Neural cell (in vitro differentiated cells): Measurements from ENCODE around the gene HBA2. TPM values are rescaled to one million over a fixed set of nuclear protein-coding genes. Genes with fewer than 3 reads are reported as not detected.
A peak's percentile ranks its signal among the peaks of the same experiment; 100 is the strongest.

Source experiments
- H2AFZ ChIP-seq: fragments of 200-600, 300-800 bp; sonication (generic), shearing (Covaris generic); 2 replicates; pipeline ENCODE4 v1.6.0; 2014; ENCODE audit warnings: low read depth, mild to moderate bottlenecking, antibody characterized with exemption, low read length, moderate library complexity
- H3F3A ChIP-seq: fragments of 200-600 bp; shearing (Covaris generic); 2 replicates; pipeline ENCODE4 v1.6.1; 2016; ENCODE audit warnings: mild to moderate bottlenecking, moderate library complexity, mixed read lengths, antibody characterized with exemption, low read length; ENCODE audit not compliant: insufficient read depth, poor library complexity, severe bottlenecking
- H3K27ac ChIP-seq: fragments of 200-600, 300-800 bp; sonication (generic), shearing (Covaris generic); 2 replicates; pipeline ENCODE4 v1.5.1; 2014; ENCODE audit warnings: mild to moderate bottlenecking, low read length, moderate library complexity
- H3K27me3 ChIP-seq: fragments of 300-800, 200-600 bp; sonication (generic), shearing (Covaris generic); 2 replicates; pipeline ENCODE4 v1.6.0; 2014; ENCODE audit warnings: mild to moderate bottlenecking, low read depth, low read length, moderate library complexity; ENCODE audit not compliant: insufficient read depth
- H3K36me3 ChIP-seq: fragments of 300-800, 200-600 bp; sonication (generic), shearing (Covaris generic); 2 replicates; pipeline ENCODE4 v1.5.1; 2014; ENCODE audit warnings: mild to moderate bottlenecking, antibody characterized with exemption, low read length, moderate library complexity; ENCODE audit not compliant: insufficient read depth
- H3K4me2 ChIP-seq: fragments of 300-800, 200-600 bp; sonication (generic), shearing (Covaris generic); 2 replicates; pipeline ENCODE4 v1.6.0; 2014; ENCODE audit warnings: mild to moderate bottlenecking, low read length
- H3K4me3 ChIP-seq: fragments of 300-800, 200-600 bp; sonication (generic), shearing (Covaris generic); 2 replicates; pipeline ENCODE4 v1.5.1; 2014; ENCODE audit warnings: mild to moderate bottlenecking, low read length, moderate library complexity
- H3K79me2 ChIP-seq: fragments of 200-600 bp; shearing (Covaris generic); replicated peaks from 2 replicates; pipeline ENCODE4 v1.6.0; 2014; ENCODE audit warnings: mild to moderate bottlenecking, low read length, moderate library complexity; ENCODE audit not compliant: insufficient read depth
- H3K9ac ChIP-seq: fragments of 300-800, 200-600 bp; sonication (generic), shearing (Covaris generic); 2 replicates; pipeline ENCODE4 v1.6.1; 2016; ENCODE audit warnings: mild to moderate bottlenecking, low read length, mixed read lengths
- H3K9me2 ChIP-seq: fragments of 200-600 bp; shearing (Covaris generic); 2 replicates; pipeline ENCODE4 v1.6.1; 2016; ENCODE audit warnings: mild to moderate bottlenecking, low read length, mixed read lengths; ENCODE audit not compliant: insufficient read depth
- H3K9me3 ChIP-seq: fragments of 200-600, 300-800 bp; sonication (generic), shearing (Covaris generic); 2 replicates; pipeline ENCODE4 v1.6.1; 2016; ENCODE audit warnings: mild to moderate bottlenecking, mixed run types, low read length, moderate library complexity, mixed read lengths
- H4K20me1 ChIP-seq: fragments of 200-600 bp; shearing (Covaris generic); 2 replicates; pipeline ENCODE4 v1.6.1; 2016; ENCODE audit warnings: mild to moderate bottlenecking, mixed run types; ENCODE audit not compliant: insufficient read depth
- EP300 ChIP-seq: fragments of 450-650 bp; conservative IDR thresholded peaks from 2 replicates; pipeline ENCODE4 v1.6.1; 2014; ENCODE audit warnings: antibody characterized with exemption, mild to moderate bottlenecking, moderate library complexity; ENCODE audit not compliant: poor library complexity, severe bottlenecking
- EZH2 ChIP-seq: fragments of 200-600, 300-800 bp; shearing (Covaris generic), sonication (generic); IDR thresholded peaks from 2 replicates; pipeline ENCODE4 v1.6.1; 2014; ENCODE audit warnings: antibody characterized with exemption, low read length, borderline replicate concordance, mild to moderate bottlenecking; ENCODE audit not compliant: insufficient read depth, poor library complexity, severe bottlenecking
- MXI1 ChIP-seq: fragments of 450-650 bp; conservative IDR thresholded peaks from 2 replicates; pipeline ENCODE4 v1.6.1; 2014; ENCODE audit warnings: antibody characterized with exemption, mild to moderate bottlenecking; ENCODE audit not compliant: poor library complexity, severe bottlenecking
- POLR2AphosphoS5 ChIP-seq: IDR thresholded peaks from 2 replicates; pipeline ENCODE4 v1.6.1; 2012
- RAD21 ChIP-seq: fragments of 450-650 bp; conservative IDR thresholded peaks from 2 replicates; pipeline ENCODE4 v1.6.1; 2014; ENCODE audit warnings: antibody characterized with exemption, mild to moderate bottlenecking, moderate library complexity
- REST ChIP-seq: IDR thresholded peaks from 2 replicates; pipeline ENCODE4 v1.6.1; 2012; ENCODE audit warnings: borderline replicate concordance
- SMC3 ChIP-seq: fragments of 450-650 bp; conservative IDR thresholded peaks from 2 replicates; pipeline ENCODE4 v1.6.1; 2014; ENCODE audit warnings: antibody characterized with exemption, mild to moderate bottlenecking, moderate library complexity; ENCODE audit not compliant: poor library complexity
- TAF1 ChIP-seq: IDR thresholded peaks from 2 replicates; pipeline ENCODE4 v1.6.1; 2012; ENCODE audit warnings: low read depth
- polyA plus RNA-seq: library from polyadenylated mRNA; depleted of rRNA; stranded (reverse); fragments of >200 nt; gene quantifications from 2 replicates; pipeline ENCODE4 v1.2.3, GENCODE V29; 2014
- TF ChIP-seq, protein P1 (sequence below): fragments of 450-650 bp; IDR thresholded peaks from 2 replicates; pipeline ENCODE4 v1.5.1; 2014; ENCODE audit warnings: antibody characterized with exemption, mild to moderate bottlenecking, moderate library complexity; ENCODE audit not compliant: poor library complexity, severe bottlenecking

The HBA2 gene
- polyA plus RNA-seq, 1 donor from 2014 or later = not detected

DNA sequence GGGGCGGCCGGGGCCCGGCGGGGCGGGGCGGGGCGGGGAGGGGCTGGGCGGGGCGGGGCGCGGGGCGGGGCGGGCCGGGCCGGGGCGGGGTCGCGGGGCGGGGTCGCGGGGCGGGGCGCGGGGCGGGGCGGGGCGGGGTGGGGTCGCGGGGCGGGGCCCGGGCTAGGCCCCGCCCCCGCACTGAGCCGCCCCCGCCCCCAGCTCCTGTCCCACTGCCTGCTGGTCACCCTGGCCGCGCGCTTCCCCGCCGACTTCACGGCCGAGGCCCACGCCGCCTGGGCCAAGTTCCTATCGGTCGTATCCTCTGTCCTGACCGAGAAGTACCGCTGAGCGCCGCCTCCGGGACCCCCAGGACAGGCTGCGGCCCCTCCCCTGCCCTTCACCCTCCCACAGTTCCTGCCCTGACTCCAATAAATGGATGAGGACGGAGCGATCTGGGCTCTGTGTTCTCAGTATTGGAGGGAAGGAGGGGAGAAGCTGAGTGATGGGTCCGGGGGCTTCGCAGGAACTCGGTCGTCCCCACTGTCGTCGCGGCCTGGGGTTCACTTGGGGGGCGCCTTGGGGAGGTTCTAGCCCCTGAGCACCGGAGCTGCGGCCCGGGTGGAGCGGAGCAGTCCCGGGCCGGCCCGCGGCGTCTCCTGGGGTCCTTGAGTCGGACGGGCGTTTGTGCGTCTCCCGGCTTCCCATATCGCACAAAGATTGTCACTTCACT, 7.7 kb upstream of the HBA2 start:
- H2AFZ ChIP-seq = no peak overlapping the region

GRCh38 chr16:165539-166374, 6.9 kb upstream of the HBA2 start, which contains the start of gene HBM:
TSS of gene HBM (plus strand) at chr16:165978. CDS start at chr16:165998, 20 bp downstream.
- Histone ChIP-seq H3K79me2 (no peaks in the 10 kb centered on the region), H3F3A (no peaks in the 10 kb centered on the region), H3K9me2 (no peaks in the 10 kb centered on the region), H3K27me3 (peaks cover 72% of the 10 kb centered on the region), H3K4me2 (no peak within 1 kb of the TSS), H3K27ac (no peak within 1 kb of the TSS), H3K9me3 (no peaks in the 10 kb centered on the region), H3K9ac (no peak within 1 kb of the TSS), H3K36me3 (no peaks in the 10 kb centered on the region), H2AFZ (no peak within 1 kb of the TSS), H4K20me1 (no peaks in the 10 kb centered on the region), H3K4me3 (peak within 1 kb of the TSS; percentile 56)
- TF ChIP-seq, protein P1, sequence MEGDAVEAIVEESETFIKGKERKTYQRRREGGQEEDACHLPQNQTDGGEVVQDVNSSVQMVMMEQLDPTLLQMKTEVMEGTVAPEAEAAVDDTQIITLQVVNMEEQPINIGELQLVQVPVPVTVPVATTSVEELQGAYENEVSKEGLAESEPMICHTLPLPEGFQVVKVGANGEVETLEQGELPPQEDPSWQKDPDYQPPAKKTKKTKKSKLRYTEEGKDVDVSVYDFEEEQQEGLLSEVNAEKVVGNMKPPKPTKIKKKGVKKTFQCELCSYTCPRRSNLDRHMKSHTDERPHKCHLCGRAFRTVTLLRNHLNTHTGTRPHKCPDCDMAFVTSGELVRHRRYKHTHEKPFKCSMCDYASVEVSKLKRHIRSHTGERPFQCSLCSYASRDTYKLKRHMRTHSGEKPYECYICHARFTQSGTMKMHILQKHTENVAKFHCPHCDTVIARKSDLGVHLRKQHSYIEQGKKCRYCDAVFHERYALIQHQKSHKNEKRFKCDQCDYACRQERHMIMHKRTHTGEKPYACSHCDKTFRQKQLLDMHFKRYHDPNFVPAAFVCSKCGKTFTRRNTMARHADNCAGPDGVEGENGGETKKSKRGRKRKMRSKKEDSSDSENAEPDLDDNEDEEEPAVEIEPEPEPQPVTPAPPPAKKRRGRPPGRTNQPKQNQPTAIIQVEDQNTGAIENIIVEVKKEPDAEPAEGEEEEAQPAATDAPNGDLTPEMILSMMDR = no peak
- TF ChIP-seq SMC3 (no peak), REST (no peak), POLR2AphosphoS5 (no peak)

More for the DNA sequence above, 7.7 kb upstream of the HBA2 start:
- Histone ChIP-seq H3K9me2 (no peaks in the 10 kb centered on the region), H3K9ac (no peak overlapping the region), H4K20me1 (no peaks in the 10 kb centered on the region), H3K9me3 (no peaks in the 10 kb centered on the region), H3K36me3 (no peaks in the 10 kb centered on the region), H3K4me2 (no peak overlapping the region), H3K79me2 (no peaks in the 10 kb centered on the region), H3F3A (no peaks in the 10 kb centered on the region), H3K27me3 (peaks cover 67% of the 10 kb centered on the region), H3K4me3 (peak overlapping the region; percentile 56), H3K27ac (no peak overlapping the region)
- TF ChIP-seq EZH2 = no peak
- no peak for TF ChIP-seq REST
- no peak for TF ChIP-seq POLR2AphosphoS5
- no peak for TF ChIP-seq RAD21
- TF ChIP-seq SMC3 = no peak
- TF ChIP-seq MXI1 = no peak
- TF ChIP-seq EP300 = no peak
- TF ChIP-seq TAF1 = no peak
- TF ChIP-seq, protein P1 = no peak
